T-cell (primary cell): ENCODE data around the gene BMF. TPM values are rescaled to one million over a fixed set of nuclear protein-coding genes. Genes with fewer than 3 reads are reported as not detected.

ENCODE experiments used
- ATAC-seq, 4 experiments: fragments of 200-7000 bp in 3 of 4; fragments of 150-1000 bp in 1 of 4; cut with Tn5 transposase; replicated peaks in 1 of 4; 1 replicate in 3 of 4; 2 replicates in 1 of 4; pipeline ENCODE4 v1.10.0; 2021; ENCODE audit warnings: moderate library complexity in 3 of 4, mild to moderate bottlenecking in 2 of 4, moderate number of reproducible peaks in 1 of 4
- CTCF ChIA-PET, 2 donors: fragments of 300-600 bp; sonication (Branson Sonifier 250); formaldehyde crosslinking; loops; one replicate each; lab custom pipeline; 2022; ENCODE audit warnings: antibody characterized with exemption in 2 of 2; lab: Charles Lee
- POLR2A ChIA-PET, 2 donors: fragments of 300-600 bp; sonication (Branson Sonifier 250); formaldehyde crosslinking; loops; one replicate each; lab custom pipeline; 2022; ENCODE audit warnings: antibody characterized with exemption in 2 of 2; lab: Charles Lee
- DNase-seq, 35 experiments: peaks; one replicate each; pipeline versions ENCODE4 v3.0.0 to v3.0.0-alpha.2; 2013 to 2023
- H3K27ac ChIP-seq: one replicate; pipeline ENCODE4 v1.5.1; 2013; ENCODE audit warnings: low read length
- H3K27me3 ChIP-seq, 2 experiments: replicated peaks in 1 of 2; 1 replicate in 1 of 2; 2 replicates in 1 of 2; pipeline versions ENCODE4 v1.6.1 to v1.7.0; 2013; ENCODE audit warnings: low read length in 1 of 2, mixed read lengths in 1 of 2; ENCODE audit not compliant: control insufficient read depth in 2 of 2, insufficient read depth in 2 of 2; ENCODE audit errors: extremely low read depth in 1 of 2
- H3K36me3 ChIP-seq, 2 donors: 1 replicate in 1 of 2; 2 replicates in 1 of 2; pipeline versions ENCODE4 v1.6.1 to v1.7.0; 2013; ENCODE audit warnings: low read length in 1 of 2; ENCODE audit not compliant: control insufficient read depth in 2 of 2, insufficient read depth in 1 of 2; ENCODE audit errors: extremely low read depth in 1 of 2
- H3K4me1 ChIP-seq, 2 experiments: 1 replicate in 1 of 2; 2 replicates in 1 of 2; pipeline versions ENCODE4 v1.6.1 to v1.7.0; 2013; ENCODE audit warnings: low read length in 2 of 2, mixed read lengths in 1 of 2; ENCODE audit not compliant: insufficient read depth in 2 of 2, control insufficient read depth in 1 of 2; ENCODE audit errors: extremely low read depth in 1 of 2
- H3K4me3 ChIP-seq, 2 donors: 1 replicate in 1 of 2; 2 replicates in 1 of 2; pipeline versions ENCODE4 v1.5.1 to v1.7.0; 2013; ENCODE audit warnings: mild to moderate bottlenecking in 2 of 2, low read length in 1 of 2, moderate library complexity in 1 of 2; ENCODE audit not compliant: control insufficient read depth in 1 of 2; ENCODE audit errors: extremely low read depth in 1 of 2
- H3K9me3 ChIP-seq: 2 replicates; pipeline ENCODE4 v1.7.0; 2013
- H3K27ac Mint-ChIP-seq, 2 donors: one replicate each; pipeline ENCODE4 v1.8.0; 2020 to 2021; ENCODE audit warnings: mild to moderate bottlenecking in 2 of 2, mixed read lengths in 2 of 2
- H3K27me3 Mint-ChIP-seq, 2 donors: one replicate each; pipeline ENCODE4 v1.8.0; 2021 to 2022; ENCODE audit warnings: mixed read lengths in 2 of 2
- H3K36me3 Mint-ChIP-seq: one replicate; pipeline ENCODE4 v1.8.0; 2021; ENCODE audit warnings: mixed read lengths
- H3K4me1 Mint-ChIP-seq, 3 donors: one replicate each; pipeline ENCODE4 v1.8.0; 2020 to 2022; ENCODE audit warnings: mixed read lengths in 3 of 3, mild to moderate bottlenecking in 1 of 3
- H3K4me3 Mint-ChIP-seq, 3 donors: one replicate each; pipeline ENCODE4 v1.8.0; 2020 to 2022; ENCODE audit warnings: mild to moderate bottlenecking in 3 of 3, mixed read lengths in 3 of 3, moderate library complexity in 3 of 3
- H3K9me3 Mint-ChIP-seq, 3 donors: one replicate each; pipeline ENCODE4 v1.8.0; 2020 to 2022; ENCODE audit warnings: mixed read lengths in 3 of 3
- WGBS: methylation state at CpG from one replicate; pipeline ENCODE4 v1.1.5; 2013; ENCODE audit warnings: missing lambda C conversion rate; ENCODE audit not compliant: insufficient coverage; 5-methylcytosine and 5-hydroxymethylcytosine counted together
- total RNA-seq, 35 experiments: library from RNA in 6 of 35; stranded (reverse) in 6 of 35; fragments of 120-200 nt in 1 of 35; gene quantifications; one replicate each; pipeline versions ENCODE4 v1.2.1 to v1.2.4 and lab custom pipeline; 2013 to 2026

BMF gene
- total RNA-seq, 5 donors from 2014 or later (not counting 1 experiment from before 2014, with no cell fraction given) = 6.6 to 46.7 (median 42.4) TPM

DNA sequence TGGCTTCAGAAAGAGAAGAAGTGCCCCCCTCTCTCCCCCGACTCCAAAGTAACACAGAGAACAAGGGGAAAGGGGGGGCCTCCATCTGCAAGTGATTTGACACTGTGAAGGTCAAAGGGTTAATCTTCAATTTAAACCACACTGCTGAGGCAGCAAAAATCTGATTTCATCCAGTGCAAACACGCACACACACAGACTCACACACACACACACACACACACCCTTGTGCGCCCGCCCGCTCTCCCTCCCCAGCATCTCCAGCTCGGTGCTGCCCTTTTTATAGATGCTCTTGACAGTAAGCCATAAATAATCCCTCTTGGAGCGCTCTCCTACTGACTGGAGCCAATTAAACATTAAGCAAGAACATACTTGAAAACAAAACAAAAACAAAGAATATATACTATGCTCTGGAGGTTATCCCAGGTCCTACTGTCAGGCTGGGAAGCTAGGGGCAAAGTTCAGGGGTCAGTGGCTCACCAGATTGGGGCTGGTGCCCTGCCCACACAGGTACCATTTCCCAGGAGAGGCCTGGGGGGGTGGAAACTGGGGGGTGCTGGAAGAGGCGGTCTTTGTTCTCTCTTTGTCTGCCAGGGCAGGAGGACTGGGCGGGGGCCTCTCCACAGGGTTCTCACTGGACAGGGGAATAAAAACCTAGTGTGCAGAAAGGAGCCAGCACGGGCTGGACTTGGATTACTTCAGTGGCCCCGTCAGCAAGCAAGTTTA lies 16.3 kb downstream of the BMF start:
- H3K9me3 ChIP-seq = no peaks in the 10 kb centered on the region
- no peak overlapping the region for H3K4me3 ChIP-seq
- Mint-ChIP-seq H3K27ac (no peak overlapping the region), H3K27me3 (peaks cover 0 to 2% of the 10 kb centered on the region in 2 donors), H3K4me3 (no peak overlapping the region), H3K4me1 (peaks cover 22 to 25% (median 24%) of the 10 kb centered on the region in 3 donors), H3K9me3 (no peaks in the 10 kb centered on the region), H3K36me3 (no peaks in the 10 kb centered on the region)
- 95% methylated on average over 9 of the region's 11 CpGs for WGBS
- H3K4me1 ChIP-seq = peaks cover 6 to 11% of the 10 kb centered on the region in 2 experiments
- H3K27ac ChIP-seq = no peak overlapping the region
- CTCF ChIA-PET = no interaction called here
- ATAC-seq = no peak
- DNase-seq = no peak
- peaks cover 0 to 4% of the 10 kb centered on the region in 2 experiments for H3K27me3 ChIP-seq
- peaks cover 0 to 3% of the 10 kb centered on the region in 2 donors for H3K36me3 ChIP-seq
- POLR2A ChIA-PET = no interaction called here

DNA sequence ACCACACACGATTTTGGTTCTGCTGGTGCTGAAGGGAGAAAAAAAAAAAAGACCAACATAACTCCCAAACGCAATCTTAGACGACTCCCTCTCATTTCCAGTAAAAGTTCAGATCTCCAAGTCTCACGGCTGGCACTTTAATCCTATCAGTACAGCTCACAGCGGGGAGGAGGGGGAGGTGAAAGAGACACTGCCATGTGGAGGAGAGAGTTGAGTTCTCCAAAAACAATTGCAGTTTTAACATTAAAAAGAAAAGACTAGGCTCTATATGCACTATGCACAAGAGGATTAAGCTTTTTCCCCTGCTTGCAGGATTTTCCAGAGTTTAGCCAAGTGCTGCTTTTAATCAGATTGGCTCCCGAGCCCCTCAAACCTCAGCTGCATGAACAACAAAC lies 16.8 kb downstream of the BMF start:
- POLR2A ChIA-PET = no interaction called here
- Mint-ChIP-seq H3K36me3 (no peaks in the 10 kb centered on the region), H3K9me3 (no peaks in the 10 kb centered on the region), H3K4me3 (no peak overlapping the region), H3K4me1 (peaks cover 17 to 20% (median 19%) of the 10 kb centered on the region in 3 donors), H3K27ac (no peak overlapping the region), H3K27me3 (peaks cover 0 to 2% of the 10 kb centered on the region in 2 donors)
- ATAC-seq (no peak), DNase-seq (no peak)
- Histone ChIP-seq H3K27me3 (peaks cover 0 to 4% of the 10 kb centered on the region in 2 experiments), H3K4me1 (peaks cover 6 to 8% of the 10 kb centered on the region in 2 experiments), H3K9me3 (no peaks in the 10 kb centered on the region), H3K27ac (no peak overlapping the region), H3K4me3 (no peak overlapping the region), H3K36me3 (peaks cover 0 to 3% of the 10 kb centered on the region in 2 donors)
- CTCF ChIA-PET = no interaction called here
- WGBS = no CpG with 5 or more reads among the region's 6 CpGs

DNA sequence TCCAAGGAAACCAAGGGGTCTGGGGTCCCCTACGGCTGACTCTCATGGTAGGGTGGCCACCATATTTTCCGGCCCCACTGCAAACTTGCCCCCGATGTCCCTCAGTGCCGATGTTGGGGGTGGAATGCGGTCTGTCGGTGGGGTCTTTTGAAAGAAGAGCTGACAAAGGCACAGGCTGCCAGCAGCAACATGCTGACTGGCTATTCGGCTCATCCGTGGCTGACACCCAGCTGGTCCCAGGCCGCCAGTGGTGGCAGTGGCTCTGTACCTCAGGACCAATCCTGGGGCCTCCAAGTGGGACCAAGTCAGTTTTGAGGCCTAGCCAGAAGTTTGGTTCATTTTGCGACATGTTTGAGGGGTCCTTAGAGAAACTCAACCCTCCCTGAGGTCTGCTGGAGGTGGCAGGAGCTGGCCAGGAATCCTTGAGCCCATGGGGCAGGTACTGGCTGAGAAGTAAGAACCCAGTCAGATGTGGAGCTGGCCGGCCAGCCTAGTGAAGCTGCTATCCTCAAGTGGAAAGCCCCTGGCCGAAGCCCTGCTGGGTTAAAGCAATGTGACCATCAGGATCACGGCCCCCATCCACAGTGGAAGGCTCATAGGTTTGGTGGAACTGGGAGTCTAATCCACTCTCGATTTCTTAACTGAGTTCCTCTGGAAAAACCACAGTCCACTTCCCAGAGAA lies 17.8 kb downstream of the BMF start:
- no peaks in the 10 kb centered on the region for H3K9me3 ChIP-seq
- H3K36me3 Mint-ChIP-seq = no peaks in the 10 kb centered on the region
- ChIA-PET CTCF (no interaction called here), POLR2A (interaction anchor here in 1 of 2 donors (0.5 kb wide), 1 partner anchor 13 kb away, joined by 5 read pairs; no protein-coding TSS in a partner anchor)
- peaks cover 0 to 5% of the 10 kb centered on the region in 2 experiments for H3K27me3 ChIP-seq
- peaks cover 8 to 11% (median 10%) of the 10 kb centered on the region in 3 donors for H3K4me1 Mint-ChIP-seq
- H3K4me1 ChIP-seq = peaks cover 3 to 7% of the 10 kb centered on the region in 2 experiments
- H3K4me3 Mint-ChIP-seq = no peak overlapping the region
- no peak overlapping the region for H3K27ac ChIP-seq
- peaks cover 0 to 4% of the 10 kb centered on the region in 2 donors for H3K27me3 Mint-ChIP-seq
- no peak overlapping the region for H3K27ac Mint-ChIP-seq
- H3K9me3 Mint-ChIP-seq = no peaks in the 10 kb centered on the region
- ATAC-seq (no peak), DNase-seq (no peak)
- no peak overlapping the region for H3K4me3 ChIP-seq
- H3K36me3 ChIP-seq = peaks cover 0 to 3% of the 10 kb centered on the region in 2 donors
- 91% methylated on average over 13 of the region's 14 CpGs for WGBS

DNA sequence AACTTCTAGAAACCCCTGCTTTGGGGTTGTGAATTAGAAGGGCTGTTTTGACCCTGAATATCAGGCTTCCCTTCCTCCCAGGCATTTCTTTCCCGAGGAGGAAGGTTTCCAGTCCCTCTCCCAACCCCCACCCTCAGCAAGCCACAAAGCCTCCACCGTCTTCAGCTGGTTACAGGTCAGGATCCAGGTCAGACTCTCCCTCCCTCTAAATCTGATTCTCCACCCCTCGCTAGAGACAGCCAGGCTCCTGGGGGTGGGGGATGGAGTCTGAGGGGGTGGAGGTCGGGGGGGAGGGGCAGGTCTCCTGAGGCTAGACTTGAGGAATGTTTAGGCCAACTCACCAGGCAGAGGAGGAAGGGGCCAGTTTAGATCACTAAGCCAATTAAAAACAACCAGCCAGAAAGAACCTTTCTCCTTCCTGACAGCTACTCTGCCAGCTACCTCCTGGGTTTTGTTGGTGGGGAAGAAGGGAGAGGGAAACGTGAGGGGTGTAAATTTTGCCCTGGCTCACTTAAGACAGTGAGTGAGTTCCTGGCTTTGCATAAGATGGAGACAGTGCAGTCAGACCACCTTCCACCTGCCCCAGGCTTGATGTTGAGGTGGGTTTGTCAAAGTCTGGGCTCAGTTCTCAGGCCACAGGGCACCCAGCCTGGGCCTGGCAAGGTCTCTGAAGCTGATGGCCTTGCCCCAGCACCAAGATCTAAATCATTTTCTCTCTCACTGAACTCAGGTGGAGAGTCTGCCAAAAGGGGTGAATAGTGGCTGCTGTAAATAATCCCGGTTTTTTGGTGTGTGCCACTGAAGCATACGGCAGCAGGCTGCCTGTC lies 19.5 kb downstream of the BMF start:
- 100% methylated on average over 1 of the region's 7 CpGs for WGBS
- H3K9me3 Mint-ChIP-seq = no peaks in the 10 kb centered on the region
- Histone ChIP-seq H3K36me3 (peaks cover 0 to 3% of the 10 kb centered on the region in 2 donors), H3K9me3 (no peaks in the 10 kb centered on the region), H3K4me1 (peaks cover 0 to 6% of the 10 kb centered on the region in 2 experiments), H3K27me3 (peaks cover 0 to 20% of the 10 kb centered on the region in 2 experiments), H3K4me3 (no peak overlapping the region), H3K27ac (no peak overlapping the region)
- H3K27me3 Mint-ChIP-seq = peaks cover under 1 to 20% of the 10 kb centered on the region in 2 donors
- no peak for ATAC-seq
- POLR2A ChIA-PET = interaction anchor here in 1 of 2 donors (0.7 kb wide), 1 partner anchor 45 kb away, joined by 5 read pairs; no protein-coding TSS in a partner anchor
- DNase-seq = no peak
- no peak overlapping the region for H3K27ac Mint-ChIP-seq
- no peak overlapping the region for H3K4me3 Mint-ChIP-seq
- H3K36me3 Mint-ChIP-seq = no peaks in the 10 kb centered on the region
- CTCF ChIA-PET = no interaction called here
- H3K4me1 Mint-ChIP-seq = peaks cover 0 to 4% (median 3%) of the 10 kb centered on the region in 3 donors

DNA sequence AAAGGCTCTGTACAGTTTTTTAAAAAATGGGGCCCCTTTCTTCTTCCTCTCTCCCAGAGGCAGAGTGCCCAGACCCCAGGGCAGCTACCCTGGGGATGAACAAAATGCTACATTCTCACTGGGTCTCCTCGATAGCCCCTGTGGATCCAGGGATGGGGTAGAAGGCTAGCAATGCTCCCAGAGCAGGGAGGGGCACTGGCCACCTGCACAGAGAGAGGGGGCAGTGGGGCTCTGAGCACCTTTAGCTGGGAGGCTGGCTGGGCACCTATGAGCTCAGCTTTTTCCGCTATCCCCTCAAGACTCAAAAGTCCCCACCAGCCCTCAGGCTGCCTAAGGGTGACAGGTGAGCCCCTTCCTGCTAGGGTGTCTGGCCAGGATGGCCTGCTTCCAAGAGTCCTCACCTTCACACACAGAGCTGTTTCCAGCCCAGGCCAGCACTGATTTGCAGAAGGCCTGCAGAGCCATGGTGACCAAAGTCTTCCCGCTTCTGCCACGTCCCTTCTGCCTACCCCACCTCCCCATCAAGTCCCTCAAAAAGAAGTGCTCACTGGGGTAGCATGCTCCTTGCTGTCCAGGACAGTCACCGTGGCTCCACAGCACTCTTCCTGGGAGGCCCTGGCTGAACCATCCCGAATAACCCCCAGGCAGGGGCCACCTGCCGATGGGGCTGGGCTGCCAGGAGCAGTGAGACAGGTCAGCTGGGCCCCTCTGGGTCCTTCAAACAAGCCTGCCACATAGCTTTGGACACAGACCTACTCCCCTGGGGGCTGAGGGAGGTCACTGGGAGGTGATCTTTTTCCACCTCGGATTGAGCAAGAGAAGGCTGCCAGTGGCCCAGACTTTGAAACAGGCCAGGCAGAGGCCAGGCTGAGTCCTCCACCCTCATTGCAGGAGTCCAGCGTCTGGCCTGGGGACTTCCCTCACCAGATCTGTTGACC lies 20.4 kb downstream of the BMF start:
- Mint-ChIP-seq H3K9me3 (no peaks in the 10 kb centered on the region), H3K36me3 (no peaks in the 10 kb centered on the region), H3K4me3 (no peak overlapping the region), H3K27me3 (peaks cover 9 to 29% of the 10 kb centered on the region in 2 donors), H3K4me1 (peaks cover 4 to 5% (median 5%) of the 10 kb centered on the region in 3 donors), H3K27ac (no peak overlapping the region)
- no peak for DNase-seq
- H3K4me3 ChIP-seq = no peak overlapping the region
- ATAC-seq = no peak
- H3K4me1 ChIP-seq = peaks cover 5 to 10% of the 10 kb centered on the region in 2 experiments
- 94% methylated on average over 6 of the region's 9 CpGs for WGBS
- ChIA-PET CTCF (no interaction called here), POLR2A (interaction anchor here in 1 of 2 donors (0.7 kb wide), 1 partner anchor 46 kb away, joined by 5 read pairs; no protein-coding TSS in a partner anchor)
- H3K36me3 ChIP-seq = peaks cover 0 to 3% of the 10 kb centered on the region in 2 donors
- no peak overlapping the region for H3K27ac ChIP-seq
- H3K27me3 ChIP-seq = peaks cover 0 to 27% of the 10 kb centered on the region in 2 experiments
- no peaks in the 10 kb centered on the region for H3K9me3 ChIP-seq
